ENCODE data around the gene PDIA6.
"Not testable (repeated sequence)": the region's sequence is repeated elsewhere in the genome, so short reads cannot be mapped to it uniquely, and the experiment has no call there.

The PDIA6 gene

DNA sequence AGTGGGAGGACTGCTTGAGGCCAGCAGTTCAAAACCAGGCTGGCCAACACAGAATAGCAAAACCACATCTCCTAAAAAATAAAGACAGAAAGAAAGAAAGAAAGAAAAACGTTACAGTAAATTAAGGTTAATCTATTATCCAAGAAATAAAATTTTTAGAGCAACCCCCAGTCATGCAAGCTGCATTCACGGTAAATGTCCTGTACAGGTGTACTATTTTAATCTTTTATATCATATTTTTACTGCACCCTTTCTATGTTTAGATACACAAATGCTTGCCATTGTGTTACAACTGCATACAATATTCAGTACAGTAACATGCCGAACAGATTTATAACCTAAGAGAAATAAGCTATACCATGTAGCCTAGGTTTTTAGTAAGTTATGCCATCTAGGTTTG, 6.0 kb downstream of the PDIA6 start:
- DNase-seq, result no peak

DNA sequence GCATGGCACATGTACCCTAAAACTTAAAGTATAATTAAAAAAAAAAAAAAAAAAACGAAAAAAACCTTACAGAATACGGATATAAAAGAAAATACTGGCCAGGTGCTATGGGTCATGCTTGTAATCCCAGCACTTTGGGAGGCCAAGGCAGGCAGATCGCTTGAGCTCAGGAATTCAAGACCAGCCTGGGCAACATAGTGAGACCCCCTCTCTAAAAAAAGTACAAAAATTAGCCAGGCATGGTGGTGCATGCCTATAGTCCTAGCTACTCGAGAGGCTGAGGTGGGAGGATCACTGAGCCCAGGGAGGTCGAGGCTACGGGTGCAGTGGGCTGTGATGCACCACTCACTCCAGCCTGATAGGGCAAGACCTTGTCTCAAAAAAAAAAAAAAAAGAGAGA, 6.6 kb downstream of the PDIA6 start:
- not testable (repeated sequence) for DNase-seq

DNA sequence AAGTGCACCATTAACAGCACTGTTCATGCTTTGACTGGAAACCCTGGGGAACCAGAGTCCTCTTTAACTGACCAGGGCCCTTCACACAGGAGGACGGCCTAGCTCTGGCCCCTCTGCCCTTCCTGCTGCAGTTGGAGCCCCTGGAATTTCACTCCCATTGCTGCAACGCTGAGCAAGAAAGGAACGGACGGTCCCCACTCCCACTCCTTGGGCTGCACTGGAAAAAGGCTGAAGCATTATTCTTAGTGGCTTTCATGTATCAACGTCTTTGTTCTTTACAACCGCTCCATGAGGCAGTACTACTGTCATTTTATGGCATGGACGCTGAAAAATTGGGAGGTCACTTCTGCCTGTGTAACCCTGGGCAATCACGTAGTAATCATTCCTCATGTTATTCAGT, 9.9 kb downstream of the PDIA6 start:
- no peak for DNase-seq

DNA sequence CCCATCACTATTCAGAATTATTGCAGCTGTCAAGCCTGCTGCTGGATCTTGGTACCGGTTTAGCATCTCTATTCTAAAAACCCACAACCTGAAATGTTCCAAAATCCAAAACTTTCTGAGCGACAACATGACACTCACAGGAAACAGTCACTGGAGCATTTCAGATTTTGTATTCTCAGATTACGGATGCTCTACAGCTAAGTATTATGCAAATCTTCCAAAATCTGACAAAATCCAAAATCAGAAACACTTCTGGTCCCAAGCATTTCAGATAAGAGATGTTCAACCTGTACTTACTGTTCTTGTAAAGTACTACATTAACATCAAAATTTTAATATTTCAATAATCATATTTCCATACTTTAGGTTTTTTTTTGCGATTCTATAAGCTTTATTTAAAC, 12.4 kb downstream of the PDIA6 start:
- no peak for DNase-seq

DNA sequence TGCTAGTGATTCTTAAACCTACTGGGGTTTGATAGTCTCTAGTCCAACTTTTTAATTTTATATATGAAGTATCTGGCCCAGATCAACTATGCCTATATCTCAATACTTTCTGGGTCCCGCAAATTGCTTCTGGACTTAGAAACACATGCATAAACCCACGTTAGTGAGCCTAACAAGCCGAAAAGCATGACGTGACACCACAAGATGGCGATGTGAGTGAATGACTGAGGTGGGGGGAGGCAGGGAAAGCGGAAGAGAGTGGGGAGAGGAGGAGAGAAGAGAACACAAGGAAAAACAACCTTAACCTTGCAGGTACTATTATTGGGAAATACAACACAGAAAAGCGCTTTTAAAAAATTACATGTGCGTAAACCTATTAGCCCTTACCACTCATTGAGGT, 13.8 kb downstream of the PDIA6 start:
- DNase-seq, result no peak

DNA sequence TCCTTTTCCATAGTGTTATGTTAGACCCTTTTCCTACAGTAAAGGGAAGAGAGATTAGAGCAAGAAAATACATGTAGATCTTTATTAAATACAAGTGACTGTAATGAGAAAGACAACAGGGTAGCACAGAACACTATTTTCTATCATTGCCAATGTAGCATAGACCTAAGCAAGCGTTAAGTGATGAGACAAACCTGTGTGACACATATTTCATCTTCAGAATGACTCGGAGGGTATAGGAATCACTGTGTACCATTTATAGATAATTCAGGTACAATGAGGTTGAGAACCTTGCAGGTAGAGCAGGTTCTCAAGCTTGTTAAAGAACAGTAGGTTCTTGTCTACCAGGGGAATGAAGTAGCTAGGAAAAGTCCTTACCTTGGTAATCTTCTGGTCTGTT, 15.9 kb downstream of the PDIA6 start:
- DNase-seq, result no peak

DNA sequence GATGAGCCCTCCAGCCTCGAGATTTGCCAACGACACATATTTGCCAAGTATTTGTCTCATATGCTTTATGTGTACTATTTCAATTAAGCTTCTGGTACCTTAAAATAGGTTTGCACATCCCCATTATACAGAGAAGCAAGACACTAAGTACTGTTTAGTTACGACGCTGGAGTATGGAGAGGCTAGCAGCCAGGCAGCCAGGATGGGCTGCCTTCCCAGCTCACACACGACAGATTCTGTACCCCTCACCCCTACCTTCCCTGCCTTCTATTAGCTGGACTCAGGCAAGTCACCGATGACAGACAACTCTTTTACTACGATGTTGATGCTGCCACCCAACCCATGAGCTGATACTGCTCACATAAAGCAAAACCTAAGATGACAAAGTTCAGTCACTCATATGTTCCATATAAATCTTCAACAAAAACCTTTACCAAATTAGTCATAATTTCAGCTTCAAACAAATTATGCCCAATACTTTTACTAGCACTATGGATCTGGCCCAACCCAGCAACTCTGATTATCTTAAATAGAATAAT, 17.0 kb downstream of the PDIA6 start:
- DNase-seq, result no peak

DNA sequence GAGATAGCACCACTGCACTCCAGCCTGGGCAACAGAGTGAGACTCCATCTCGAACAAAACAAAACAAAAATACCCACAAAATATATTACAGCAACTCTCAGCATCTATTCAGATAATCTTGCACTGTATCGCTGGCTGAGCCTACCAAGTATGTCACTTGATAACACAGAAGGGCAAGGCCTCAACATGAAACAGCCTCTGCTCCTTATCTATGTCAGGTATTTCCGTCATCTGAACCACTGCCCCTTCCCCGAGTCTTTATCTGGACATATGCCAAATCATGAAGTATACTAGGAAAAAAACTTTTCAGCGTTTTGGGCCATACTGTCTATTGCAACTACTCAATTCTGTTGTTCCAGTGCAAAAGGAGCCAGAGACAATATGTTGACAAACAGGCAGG, 17.7 kb downstream of the PDIA6 start:
- no peak for DNase-seq

DNA sequence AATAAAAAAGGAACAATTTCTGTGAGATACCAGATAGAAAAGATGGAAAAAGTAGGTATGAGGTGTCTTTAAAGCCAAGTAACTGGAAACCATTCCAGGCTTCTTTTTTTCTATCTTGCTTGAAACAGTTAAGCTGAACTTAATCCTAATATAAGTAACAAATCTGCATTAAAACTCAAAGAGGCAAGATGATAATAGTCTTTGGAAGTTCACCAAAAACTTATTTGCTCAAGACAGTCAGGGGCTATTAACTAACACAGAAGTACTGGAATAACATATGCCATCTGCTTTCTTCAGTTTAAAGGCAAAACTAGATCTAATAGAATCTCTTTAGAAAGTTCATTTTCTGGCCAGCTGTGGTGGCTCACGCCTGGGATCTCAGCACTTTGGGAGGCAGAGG, 18.8 kb downstream of the PDIA6 start:
- DNase-seq, result no peak

DNA sequence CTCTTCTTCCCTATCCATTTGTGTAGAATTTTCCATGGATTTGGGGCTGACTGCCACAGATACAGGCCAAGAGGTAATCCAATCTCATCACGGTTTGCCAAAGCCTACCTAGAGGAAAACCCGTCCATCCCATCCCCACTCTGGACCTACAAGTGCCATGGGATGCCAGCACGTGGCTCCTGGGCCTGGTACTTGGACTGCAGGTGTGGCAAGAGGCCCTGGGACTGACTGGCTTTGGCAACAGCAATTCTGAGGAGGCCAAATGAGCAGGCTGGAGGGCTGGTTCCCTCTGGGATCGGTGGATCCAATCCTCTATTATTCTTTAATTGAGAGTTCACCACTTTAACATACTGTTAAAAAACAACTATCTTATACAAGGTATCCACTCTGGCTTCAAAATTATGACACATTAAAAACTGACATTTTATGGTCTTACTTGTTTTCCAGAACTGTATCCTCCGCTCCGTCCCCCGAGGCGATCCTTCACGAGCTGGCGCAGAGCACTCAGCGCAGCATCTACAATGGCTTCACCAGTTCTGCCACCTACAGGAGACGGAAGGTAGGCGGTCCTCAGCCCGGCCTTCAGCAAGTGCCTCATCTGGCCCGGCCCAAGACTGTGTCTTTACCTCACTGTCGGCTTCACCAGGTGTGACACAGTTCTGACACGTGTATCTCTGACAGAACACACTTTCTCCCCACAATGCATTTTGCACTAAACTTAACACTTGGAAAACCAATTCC, 19.8 kb downstream of the PDIA6 start:
- DNase-seq, result no peak

DNA sequence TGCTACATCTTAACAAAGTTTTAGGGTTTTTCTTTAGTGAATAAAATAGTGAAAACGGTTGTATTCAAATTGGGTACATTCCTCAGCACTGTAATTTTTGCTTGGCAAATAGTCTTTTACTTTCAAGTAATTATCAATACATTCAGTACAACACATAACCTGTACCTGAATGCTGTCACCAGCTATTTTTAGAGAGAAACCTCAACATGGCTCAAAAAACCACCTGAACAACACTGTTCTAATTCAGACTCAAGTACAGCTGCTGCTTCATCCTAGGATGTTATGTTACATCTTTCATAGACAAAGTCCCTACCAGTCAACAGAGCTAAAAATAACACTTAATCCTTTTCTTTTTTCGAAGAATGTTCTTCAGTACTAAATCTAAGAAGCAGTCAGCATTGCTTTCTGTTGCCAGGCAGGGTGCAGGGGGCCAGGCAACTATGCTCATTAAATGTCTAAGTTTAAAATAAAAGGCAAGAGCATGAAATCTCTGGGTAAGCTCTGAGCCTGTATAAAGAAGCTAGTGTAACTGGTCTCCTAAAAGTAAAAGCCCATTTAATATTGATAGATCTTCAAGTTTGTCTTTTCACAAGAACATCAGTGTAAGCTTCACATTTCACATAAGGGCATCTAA, 20.5 kb downstream of the PDIA6 start:
- DNase-seq, result no peak

DNA sequence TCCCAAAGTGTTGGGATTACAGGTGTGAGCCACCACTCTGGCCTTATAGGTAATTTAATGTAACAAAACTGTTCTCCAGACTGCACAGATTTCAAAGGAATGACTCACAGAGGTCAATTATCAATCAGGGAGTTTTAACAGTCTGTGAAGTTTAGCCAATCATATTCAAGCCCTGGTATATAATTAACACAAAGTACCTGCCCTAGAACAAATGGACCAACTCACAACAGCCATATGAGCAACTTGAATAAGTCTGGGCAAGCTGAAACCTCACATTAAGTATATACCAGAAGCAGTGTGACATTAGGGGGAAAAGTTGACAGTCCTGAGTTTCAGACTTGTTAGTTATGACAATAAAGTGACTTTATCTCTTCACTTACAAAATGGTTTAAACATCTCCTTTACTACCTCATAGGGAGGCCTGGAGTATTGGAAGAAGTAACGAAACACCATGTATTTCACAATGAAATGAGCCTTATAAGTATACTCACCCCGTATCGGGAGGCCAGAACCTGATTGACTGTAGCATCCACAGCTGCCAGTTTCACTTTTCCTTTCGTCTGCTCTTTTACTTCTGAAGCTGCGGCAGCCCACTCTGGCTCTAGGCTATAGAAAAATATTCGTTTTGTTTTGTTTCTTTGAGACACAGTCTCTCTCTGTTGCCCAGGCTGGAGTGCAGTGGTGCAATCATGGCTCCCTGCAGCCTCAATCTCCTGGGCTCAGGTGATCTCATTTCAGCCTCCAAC, 22.2 kb downstream of the PDIA6 start:
- no peak for DNase-seq

DNA sequence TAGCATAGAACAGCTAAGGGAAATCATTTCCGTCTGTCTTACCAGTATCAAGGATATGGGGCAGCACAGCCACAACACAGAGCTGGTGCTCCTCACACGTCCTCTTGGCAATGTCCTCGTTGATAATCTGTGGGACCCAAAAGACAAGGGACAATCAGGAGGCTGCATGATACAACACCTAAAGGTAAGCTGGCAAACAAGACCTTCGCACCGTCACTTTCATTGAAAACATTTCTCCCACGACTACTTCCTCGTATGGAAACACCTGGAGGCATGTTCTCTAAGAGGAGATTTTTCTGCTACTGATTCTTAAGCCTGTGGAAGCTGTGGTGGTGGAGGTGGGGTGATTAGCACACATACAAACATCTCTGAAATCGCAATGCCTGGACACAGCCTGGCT, 23.7 kb downstream of the PDIA6 start:
- no peak for DNase-seq

DNA sequence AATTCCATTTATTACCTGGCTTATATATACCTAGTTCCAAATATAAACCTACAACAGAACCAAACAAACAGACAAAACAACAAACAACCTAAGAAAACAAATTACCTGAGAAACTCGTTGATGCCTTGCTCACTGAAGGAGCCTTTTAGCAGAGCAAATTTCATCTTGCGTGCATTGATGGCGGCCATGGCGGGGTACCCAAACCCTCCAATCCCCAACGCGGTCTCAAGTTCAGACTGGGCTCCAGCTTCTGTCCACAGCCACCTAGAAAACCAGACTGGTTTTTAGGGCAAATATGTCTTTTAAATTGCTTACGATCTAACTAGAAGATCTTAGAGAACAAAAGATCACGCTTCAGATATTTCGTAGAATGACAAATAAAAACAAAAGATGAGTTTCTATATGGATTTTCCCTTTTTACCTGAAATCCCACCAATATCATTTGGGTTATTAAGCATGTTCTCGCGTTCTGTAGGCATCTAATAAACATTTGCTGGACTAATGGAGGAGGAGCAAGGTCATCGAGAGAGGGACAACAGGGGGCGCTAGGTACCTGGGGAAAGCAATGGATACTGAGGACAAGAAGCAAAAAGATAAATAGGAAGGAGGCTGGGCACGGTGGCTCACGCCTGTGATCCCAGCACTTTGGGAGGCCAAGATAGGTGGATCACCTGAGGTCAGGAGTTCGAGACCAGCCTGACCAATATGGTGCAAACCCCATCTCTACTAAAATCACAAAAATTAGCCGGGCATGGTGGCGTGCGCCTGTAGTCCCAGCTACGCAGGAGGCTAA, 25.2 kb downstream of the PDIA6 start:
- peak; percentile 35 for DNase-seq

DNA sequence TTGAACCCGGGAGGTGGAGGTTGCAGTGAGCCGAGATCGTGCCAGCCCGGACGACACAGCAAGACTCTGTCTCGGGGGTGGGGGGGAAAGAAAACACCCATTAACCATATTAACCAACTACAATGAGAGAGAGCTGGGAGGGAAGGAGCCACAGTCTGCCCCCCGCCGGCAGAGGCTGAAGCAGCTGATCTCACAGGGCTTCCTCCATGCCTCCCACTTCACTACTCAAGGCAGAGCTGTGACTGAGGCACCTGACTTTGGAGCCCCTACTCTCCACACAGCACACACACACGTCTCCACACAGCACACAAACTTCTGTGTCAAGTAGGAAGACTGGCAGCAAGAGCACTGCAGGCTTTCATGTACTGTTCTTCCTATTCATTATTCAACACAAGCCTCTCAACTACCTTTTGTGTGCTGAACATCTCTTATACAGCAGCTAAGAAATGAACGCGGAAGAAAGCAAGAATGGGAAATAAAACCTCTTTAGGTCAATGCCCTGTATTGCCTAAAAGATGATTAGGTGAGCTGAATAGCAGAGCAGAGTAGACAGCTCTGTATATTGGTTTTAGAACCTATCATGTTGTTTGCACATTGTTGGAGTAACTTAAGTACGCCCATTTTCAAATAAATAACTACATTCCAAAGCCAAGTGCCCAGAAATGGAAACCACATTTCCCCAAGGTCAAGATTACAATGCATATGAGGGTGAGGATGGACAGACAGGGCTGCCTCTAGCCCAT, 26.2 kb downstream of the PDIA6 start:
- no peak for DNase-seq

DNA sequence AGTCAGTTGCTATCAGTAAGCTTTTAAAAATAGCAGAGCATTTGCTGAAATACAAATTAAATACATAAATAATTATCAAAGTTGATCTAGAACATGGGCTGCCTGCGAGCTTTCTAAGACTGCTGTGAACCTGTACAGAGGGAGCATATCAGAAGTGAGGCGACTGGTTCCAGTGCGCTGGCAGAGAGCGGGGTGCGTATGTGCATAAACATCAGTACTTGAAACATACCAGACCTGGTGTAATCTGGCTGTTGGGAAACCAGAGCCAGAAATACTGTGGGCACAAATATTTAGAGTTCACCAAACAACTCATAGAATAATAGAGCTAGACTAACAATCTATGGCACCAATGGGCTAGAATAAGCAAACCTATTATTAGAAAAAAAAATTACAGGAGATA, 27.3 kb downstream of the PDIA6 start:
- no peak for DNase-seq

DNA sequence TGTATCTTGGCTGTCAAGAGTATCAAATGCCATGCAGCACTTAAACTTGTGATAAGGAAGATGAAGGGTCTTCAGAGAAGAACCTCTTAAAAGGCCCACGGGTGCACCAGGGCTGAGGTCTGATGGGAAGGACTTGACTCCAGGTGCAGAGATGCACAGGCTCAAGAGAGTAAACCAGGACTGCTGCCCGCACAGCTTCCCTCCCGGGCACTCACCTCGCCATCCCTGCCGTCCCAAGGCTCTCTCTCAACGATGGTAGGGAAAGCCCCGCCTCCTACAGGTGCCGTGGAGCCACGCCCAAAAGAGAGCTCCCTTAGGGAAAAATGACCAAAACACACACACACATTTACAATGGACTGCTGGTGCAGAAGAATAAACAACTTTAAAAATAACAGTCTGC, 27.9 kb downstream of the PDIA6 start:
- no peak for DNase-seq

DNA sequence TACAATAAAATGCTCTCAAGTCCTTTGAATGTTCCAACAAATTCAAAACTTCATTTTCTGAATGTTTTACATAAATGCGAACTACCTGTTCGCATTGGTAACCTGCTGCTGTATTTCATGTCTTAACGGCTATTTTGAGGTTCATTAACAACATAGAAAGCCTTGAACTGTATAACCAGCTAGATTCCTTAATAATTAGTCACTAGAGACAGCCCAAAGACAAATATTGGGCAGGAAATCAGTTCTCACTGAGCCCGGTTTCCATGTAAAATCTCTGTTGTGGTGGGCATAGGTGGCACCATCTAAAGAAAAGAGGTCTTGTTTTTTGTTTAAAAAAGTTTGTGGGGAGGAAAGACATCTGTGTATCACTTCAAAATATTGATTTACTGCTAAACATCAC, 29.2 kb downstream of the PDIA6 start:
- DNase-seq, result no peak

DNA sequence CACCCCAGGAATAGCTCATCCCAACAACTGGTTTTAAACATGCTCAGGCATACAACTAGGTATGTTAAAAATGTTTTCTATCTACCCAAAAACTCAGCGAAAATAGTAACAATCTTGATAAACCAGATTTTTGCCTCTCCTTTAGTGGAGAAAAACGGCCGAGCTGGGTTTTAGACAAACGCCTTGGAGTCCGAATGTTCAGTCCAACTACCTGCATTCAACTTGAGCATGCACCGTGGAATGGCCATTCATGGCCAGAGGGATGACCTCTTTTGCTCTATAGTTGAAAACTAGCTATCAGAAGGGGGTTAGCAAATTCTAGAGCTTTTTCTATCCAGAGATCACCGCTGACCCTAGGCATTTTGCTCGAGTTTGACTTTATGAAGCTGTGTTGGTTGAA, 30.8 kb downstream of the PDIA6 start:
- DNase-seq, result no peak

DNA sequence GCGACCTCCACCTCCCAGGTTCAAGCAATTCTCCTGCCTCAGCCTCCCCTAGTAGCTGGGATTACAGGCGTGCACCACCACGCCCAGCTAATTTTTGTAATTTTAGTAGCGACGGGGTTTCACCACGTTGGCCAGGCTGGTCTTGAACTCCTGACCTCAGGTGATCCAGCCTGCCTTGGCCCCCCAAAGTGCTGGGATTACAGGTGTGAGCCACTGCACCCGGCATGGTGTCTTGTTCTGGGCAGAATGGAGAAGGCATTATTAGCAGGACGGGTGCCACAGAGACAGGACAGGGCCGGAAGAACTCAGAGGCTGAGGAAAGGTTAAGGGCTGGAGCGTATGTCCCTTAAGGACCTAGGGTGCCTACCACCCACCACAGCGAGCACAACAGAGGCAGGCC, 31.8 kb downstream of the PDIA6 start:
- not testable (repeated sequence) for DNase-seq

DNA sequence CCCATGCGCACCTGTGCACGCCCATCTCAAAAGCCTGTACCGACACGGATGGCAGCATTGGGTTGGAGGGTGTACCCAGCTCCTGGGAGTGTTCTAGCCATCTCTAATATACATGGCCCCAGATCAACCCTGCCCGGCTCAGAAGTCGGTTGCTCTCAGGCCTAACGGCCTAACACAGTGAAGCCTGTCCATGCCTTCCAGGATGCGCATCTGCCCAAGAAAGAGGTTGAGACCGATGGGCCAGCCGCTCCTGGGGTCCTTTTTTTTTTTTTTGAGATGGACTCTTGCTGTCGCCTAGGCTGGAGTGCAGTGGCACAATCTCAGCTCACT, 32.1 kb downstream of the PDIA6 start:
- no peak for DNase-seq

DNA sequence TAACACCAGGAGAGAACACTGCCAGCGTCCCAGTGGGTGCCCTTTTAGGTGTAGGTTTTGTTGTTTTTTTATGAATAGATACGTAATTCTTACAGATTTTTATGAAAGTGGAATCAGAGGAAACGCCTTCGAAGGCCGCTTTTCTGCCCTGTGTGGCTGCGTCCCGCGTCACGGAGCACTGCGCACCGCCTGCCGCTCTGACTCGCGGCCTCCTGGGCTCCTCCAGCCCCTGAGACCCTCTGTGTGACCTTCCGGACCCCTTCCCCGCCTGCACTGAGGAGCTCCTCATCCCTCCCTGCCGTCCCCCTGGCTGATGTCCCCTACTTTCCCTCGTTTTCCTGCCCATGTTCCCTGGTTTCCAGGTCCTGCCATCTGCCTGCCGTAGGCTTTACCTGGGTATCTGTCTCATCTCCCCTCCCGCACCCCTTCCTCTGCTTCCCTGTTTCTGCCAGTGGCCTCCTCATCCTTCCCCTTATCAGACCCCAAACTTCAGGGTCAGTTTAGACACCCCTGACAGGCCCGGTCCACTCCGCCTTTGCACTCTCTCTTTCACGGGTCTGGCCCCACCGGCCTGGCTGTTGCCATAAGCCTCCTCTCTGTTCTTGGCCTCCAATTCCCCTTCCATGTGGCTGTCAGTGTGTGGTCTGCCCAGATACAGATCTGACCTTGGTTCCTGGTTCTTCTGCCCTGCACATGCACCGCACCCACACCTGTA, 32.7 kb downstream of the PDIA6 start:
- DNase-seq, result no peak

Measured in stimulated activated CD4-positive, alpha-beta T cell treated with anti-CD3 and anti-CD28 coated beads, Interleukin-4, amount 100 ng/mL, for 1 hour (primary cell).